Mucosa of descending colon (tissue), 3 donors: ENCODE measurements around the gene CD164L2. TPM values are rescaled to one million over a fixed set of nuclear protein-coding genes. Genes with fewer than 3 reads are reported as not detected.

Experiments used
- ATAC-seq: fragments of 200-7000 bp; cut with Tn5 transposase; one replicate; pipeline ENCODE4 v1.9.1; 2020; ENCODE audit warnings: mild to moderate bottlenecking, moderate library complexity
- DNase-seq, 3 donors: peaks; one replicate each; pipeline ENCODE4 v3.0.0-alpha.2; 2020
- H3K36me3 ChIP-seq: fragments of 200-600 bp; one replicate; pipeline ENCODE4 v1.8.0; 2021; ENCODE audit warnings: low read depth, mild to moderate bottlenecking
- H3K4me1 ChIP-seq: fragments of 200-600 bp; one replicate; pipeline ENCODE4 v1.8.0; 2021; ENCODE audit warnings: low read depth, mild to moderate bottlenecking
- H3K4me3 ChIP-seq: fragments of 200-600 bp; one replicate; pipeline ENCODE4 v1.8.0; 2021; ENCODE audit warnings: mild to moderate bottlenecking
- H3K9me3 ChIP-seq: fragments of 200-600 bp; one replicate; pipeline ENCODE4 v1.8.0; 2021; ENCODE audit warnings: mild to moderate bottlenecking
- intact Hi-C, 2 donors: fragments of 100-400 bp; cut with DNase I in 1 of 2; cut with micrococcal nuclease in 1 of 2; formaldehyde crosslinking; loops; one replicate each; pipeline versions ENCODE4 v1.11.0 to v1.11.1; 2022; cut with DNase I, micrococcal nuclease
- total RNA-seq, 3 donors: library from RNA; stranded (reverse); fragmentation: NEBNext Ultra II Directional in 2 of 3; extraction: Animal tissue kit (Norgen Biotek cat#: 25700) in 2 of 3; gene quantifications; one replicate each; pipeline versions ENCODE4 v1.2.1 to v1.2.4, GENCODE V29; 2021 to 2023
- TF ChIP-seq, protein P1 (sequence below): fragments of 200-600 bp; IDR thresholded peaks from one replicate; pipeline ENCODE4 v1.8.0; 2022; ENCODE audit warnings: antibody characterized with exemption, mild to moderate bottlenecking
- donor health status: DM: no; HTN: no; CAD: no; lungs with moderate emphysema.
- donor health status: DM: no; HTN: no; CAD: no.
- donor health status: DM: no; HTN: yes; CAD: no.

CD164L2 gene
- total RNA-seq, 3 donors from 2014 or later = 0.29 to 1.3 (median 0.51) TPM

GRCh38 chr1:27380224-27380623 lies 2.9 kb downstream of the CD164L2 start:
- intact Hi-C loops = no loop called here
- ATAC-seq (no peak), DNase-seq (no peak)
- Histone ChIP-seq H3K4me1 (no peaks in the 10 kb centered on the region), H3K9me3 (no peaks in the 10 kb centered on the region), H3K36me3 (no peaks in the 10 kb centered on the region), H3K4me3 (no peak overlapping the region)
- TF ChIP-seq, protein P1, sequence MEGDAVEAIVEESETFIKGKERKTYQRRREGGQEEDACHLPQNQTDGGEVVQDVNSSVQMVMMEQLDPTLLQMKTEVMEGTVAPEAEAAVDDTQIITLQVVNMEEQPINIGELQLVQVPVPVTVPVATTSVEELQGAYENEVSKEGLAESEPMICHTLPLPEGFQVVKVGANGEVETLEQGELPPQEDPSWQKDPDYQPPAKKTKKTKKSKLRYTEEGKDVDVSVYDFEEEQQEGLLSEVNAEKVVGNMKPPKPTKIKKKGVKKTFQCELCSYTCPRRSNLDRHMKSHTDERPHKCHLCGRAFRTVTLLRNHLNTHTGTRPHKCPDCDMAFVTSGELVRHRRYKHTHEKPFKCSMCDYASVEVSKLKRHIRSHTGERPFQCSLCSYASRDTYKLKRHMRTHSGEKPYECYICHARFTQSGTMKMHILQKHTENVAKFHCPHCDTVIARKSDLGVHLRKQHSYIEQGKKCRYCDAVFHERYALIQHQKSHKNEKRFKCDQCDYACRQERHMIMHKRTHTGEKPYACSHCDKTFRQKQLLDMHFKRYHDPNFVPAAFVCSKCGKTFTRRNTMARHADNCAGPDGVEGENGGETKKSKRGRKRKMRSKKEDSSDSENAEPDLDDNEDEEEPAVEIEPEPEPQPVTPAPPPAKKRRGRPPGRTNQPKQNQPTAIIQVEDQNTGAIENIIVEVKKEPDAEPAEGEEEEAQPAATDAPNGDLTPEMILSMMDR = no peak

DNA sequence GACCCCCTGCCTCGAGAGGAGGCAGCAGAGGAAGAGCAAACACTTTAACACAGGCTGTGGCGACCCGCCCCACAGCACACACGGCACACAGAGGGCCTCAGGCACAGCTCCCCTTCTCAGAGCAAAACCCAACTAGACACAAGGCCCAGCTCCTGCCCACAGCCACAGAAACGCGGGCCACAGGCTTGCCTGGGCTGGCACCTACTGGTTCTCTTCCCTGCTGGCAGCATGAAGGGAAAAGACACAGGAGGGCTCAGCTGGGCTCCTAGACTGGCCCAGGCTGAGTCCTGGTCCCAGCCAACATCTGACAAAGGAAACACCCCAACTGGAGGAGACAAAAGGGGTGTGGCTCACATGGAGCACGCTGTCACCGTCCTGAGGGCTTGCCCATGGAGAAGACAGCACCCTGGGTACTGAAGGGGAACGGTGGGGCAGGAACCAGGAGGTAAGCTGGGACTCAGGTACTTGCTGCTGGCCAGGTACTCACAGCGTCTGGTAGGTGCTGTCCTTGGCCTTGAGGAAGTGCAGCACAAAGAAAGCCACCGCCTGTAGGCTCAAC lies 3.5 kb downstream of the CD164L2 start:
- ATAC-seq (no peak), DNase-seq (no peak)
- Histone ChIP-seq H3K36me3 (no peaks in the 10 kb centered on the region), H3K4me1 (no peaks in the 10 kb centered on the region), H3K4me3 (no peak overlapping the region), H3K9me3 (no peaks in the 10 kb centered on the region)
- intact Hi-C loops = no loop called here
- TF ChIP-seq, protein P1 = no peak

GRCh38 chr1:27377760-27378495 lies 5.2 kb downstream of the CD164L2 start:
- ATAC-seq (no peak), DNase-seq (no peak)
- Histone ChIP-seq H3K9me3 (no peaks in the 10 kb centered on the region), H3K4me3 (no peak overlapping the region), H3K36me3 (no peaks in the 10 kb centered on the region), H3K4me1 (no peaks in the 10 kb centered on the region)
- TF ChIP-seq, protein P1 = no peak
- intact Hi-C loops = no loop called here

DNA sequence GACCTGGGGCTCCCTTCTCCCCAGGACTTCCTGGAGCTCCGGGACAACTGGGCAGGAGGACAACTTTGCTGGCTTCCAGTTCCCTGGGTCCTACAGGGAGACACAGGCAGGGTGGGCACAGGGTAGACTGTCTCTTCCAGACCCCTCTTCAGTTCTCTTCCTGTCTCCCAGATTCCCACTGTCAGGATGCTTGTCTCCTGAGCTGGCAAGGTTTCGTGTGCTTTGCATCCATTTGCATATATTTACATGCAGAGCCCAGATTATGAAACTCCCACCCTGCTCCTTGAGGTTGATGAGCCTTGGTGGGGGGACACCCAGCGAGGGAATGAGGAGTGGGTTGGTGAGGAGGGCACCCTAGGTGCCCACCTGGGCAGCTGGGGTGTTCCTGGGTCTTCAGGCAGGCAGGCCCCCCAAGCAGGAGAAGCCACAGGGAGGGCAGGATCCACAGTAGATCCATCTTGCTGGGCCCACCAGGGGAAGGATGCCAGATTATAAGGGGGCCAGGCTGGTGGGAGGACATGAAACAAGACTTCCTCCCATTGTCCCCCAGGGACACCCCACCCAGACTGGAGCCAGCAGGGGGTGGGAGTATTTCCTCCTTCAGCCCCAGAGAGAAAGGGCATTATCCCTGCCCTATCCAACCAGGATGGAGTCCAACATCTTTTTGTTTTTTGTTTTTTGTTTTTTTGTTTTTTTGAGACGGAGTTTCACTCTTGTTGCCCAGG lies 8.6 kb downstream of the CD164L2 start, which contains the start of gene FCN3:
TSS of gene FCN3 (minus strand) at position 463 of the 725 bp plus-strand sequence. CDS start at position 457, 6 bp downstream.
- no peak within 1 kb of the TSS for H3K4me3 ChIP-seq
- intact Hi-C loops = no loop called here
- TF ChIP-seq, protein P1 = no peak

DNA sequence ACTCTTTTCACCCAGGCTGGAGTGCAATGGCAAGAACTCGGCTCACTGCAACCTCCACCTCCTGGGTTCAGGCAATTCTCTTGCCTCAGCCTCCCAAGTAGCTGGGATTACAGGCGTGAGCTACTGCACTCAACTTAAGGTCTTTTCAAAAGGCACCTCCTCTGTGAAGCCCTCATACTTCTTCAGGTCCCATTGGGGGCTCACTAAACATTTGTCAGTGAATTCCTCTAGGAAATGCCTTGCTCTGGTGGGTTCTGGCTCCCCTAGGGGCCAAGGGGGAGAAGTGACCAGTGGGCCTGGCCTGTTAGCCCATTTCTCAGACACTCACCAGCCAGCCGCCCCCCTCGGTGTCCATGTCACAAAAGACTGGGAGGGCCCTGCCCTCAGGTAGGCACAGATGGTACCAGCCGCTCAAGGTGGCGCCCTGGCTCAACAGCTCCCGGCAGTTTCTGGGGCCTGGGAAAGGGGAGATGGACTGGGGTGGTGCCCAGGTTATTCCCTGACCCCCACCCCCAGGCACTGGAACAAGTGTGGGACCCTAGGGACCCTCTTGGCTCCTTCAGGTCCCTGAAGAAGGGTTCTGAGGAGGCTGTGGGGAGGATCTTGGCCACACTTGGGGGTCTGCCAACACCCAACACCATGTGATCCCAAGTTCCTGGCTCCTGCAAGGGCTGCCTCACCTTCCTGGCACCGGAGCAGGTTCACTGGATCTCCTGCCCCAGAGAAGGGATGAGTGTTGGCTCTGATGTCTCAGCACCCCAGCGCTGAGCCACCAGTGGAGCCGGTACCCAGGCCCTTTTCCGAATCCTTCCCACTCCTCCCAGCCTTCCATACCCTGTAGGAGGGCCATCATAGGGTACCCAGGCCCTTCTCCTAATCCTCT lies 10.1 kb downstream of the CD164L2 start:
- TF ChIP-seq, protein P1 = no peak
- intact Hi-C loops = no loop called here
- Histone ChIP-seq H3K4me3 (no peak overlapping the region), H3K36me3 (no peaks in the 10 kb centered on the region), H3K9me3 (no peaks in the 10 kb centered on the region), H3K4me1 (no peaks in the 10 kb centered on the region)
- DNase-seq (no peak), ATAC-seq (no peak)

More for the DNA sequence above, 8.6 kb downstream of the CD164L2 start, which contains the start of gene FCN3:
- no peaks in the 10 kb centered on the region for H3K9me3 ChIP-seq
- ATAC-seq (no peak), DNase-seq (no peak)
- H3K4me1 ChIP-seq = no peaks in the 10 kb centered on the region
- H3K36me3 ChIP-seq = no peaks in the 10 kb centered on the region
